Epidermal melanocyte (primary cell): ENCODE data around the gene MT1B.
"Not testable (repeated sequence)": the region's sequence is repeated elsewhere in the genome, so short reads cannot be mapped to it uniquely, and the experiment has no call there.

ENCODE experiments used
- DNase-seq: peaks from one replicate; pipeline ENCODE4 v3.0.0; 2011; ENCODE audit warnings: low spot score; ENCODE audit not compliant: insufficient read length

The MT1B gene

GRCh38 chr16:56620339-56620897, 31.3 kb upstream of the MT1B start:
- DNase-seq, result no peak

- not testable (repeated sequence) for DNase-seq
These were observed 29.8 kb upstream of the MT1B start for GRCh38 chr16:56621665-56622445.

- DNase-seq, result not testable (repeated sequence)
These were observed 28.5 kb upstream of the MT1B start for GRCh38 chr16:56623184-56623583.

- no peak for DNase-seq
These were observed 28.0 kb upstream of the MT1B start for GRCh38 chr16:56623637-56624036.

- DNase-seq, result no peak
These were observed 26.3 kb upstream of the MT1B start, which contains the start of gene MT1E for GRCh38 chr16:56625140-56625942. Gene MT1E (plus strand): TSS chr16:56625781. CDS start chr16:56625852, 71 bp downstream.

GRCh38 chr16:56625943-56626654, 25.6 kb upstream of the MT1B start:
- DNase-seq, result no peak

GRCh38 chr16:56626685-56627084, 25.0 kb upstream of the MT1B start:
- no peak for DNase-seq

- DNase-seq, result no peak
These were observed 23.0 kb upstream of the MT1B start for GRCh38 chr16:56628486-56629350.

GRCh38 chr16:56629531-56629930, 22.2 kb upstream of the MT1B start:
- no peak for DNase-seq

GRCh38 chr16:56630134-56630533, 21.6 kb upstream of the MT1B start:
- no peak for DNase-seq

- no peak for DNase-seq
These were observed 20.5 kb upstream of the MT1B start for GRCh38 chr16:56631197-56631596.

- DNase-seq, result no peak
These were observed 19.9 kb upstream of the MT1B start for GRCh38 chr16:56631832-56632155.

- DNase-seq, result no peak
These were observed 19.4 kb upstream of the MT1B start, which contains the start of gene MT1M for GRCh38 chr16:56632156-56632847. Gene MT1M (plus strand): TSS chr16:56632659. CDS start chr16:56632732, 73 bp downstream.

- no peak for DNase-seq
These were observed 18.8 kb upstream of the MT1B start for GRCh38 chr16:56632848-56633365.

- no peak for DNase-seq
These were observed 18.2 kb upstream of the MT1B start for GRCh38 chr16:56633535-56633934.

- DNase-seq, result no peak
These were observed 16.8 kb upstream of the MT1B start for GRCh38 chr16:56634715-56635440.

GRCh38 chr16:56635441-56635967, 16.2 kb upstream of the MT1B start:
- no peak for DNase-seq

GRCh38 chr16:56636616-56637413, 14.9 kb upstream of the MT1B start:
- no peak for DNase-seq
